Right lung (tissue), 5 donors: ENCODE results near the gene LRRC8B. TPM values are rescaled to one million over a fixed set of nuclear protein-coding genes. Genes with fewer than 3 reads are reported as not detected.
"Not testable (repeated sequence)": the region's sequence is repeated elsewhere in the genome, so short reads cannot be mapped to it uniquely, and the experiment has no call there.

ENCODE experiments used
- DNase-seq, 2 donors: peaks; one replicate each; pipeline ENCODE4 v3.0.0-alpha.2; 2013
- polyA plus RNA-seq, 5 donors: library from polyadenylated mRNA; unstranded; fragments of 120-200 nt; gene quantifications; one replicate each; pipeline versions ENCODE4 v1.2.1 to v1.2.3, GENCODE V29; 2013; ENCODE audit warnings: inconsistent platforms in 1 of 5, low replicate concordance in 1 of 5; ENCODE audit not compliant: insufficient read length in 5 of 5, insufficient read depth in 1 of 5

LRRC8B gene
- polyA plus RNA-seq, 5 donors: 6.5 to 11.6 (median 9.9) TPM

GRCh38 chr1:89607586-89608318 lies 83.1 kb downstream of the LRRC8B start:
- DNase-seq: no peak

- DNase-seq: no peak
Measured at GRCh38 chr1:89608319-89608983, 83.8 kb downstream of the LRRC8B start.

GRCh38 chr1:89608984-89609725 lies 84.5 kb downstream of the LRRC8B start:
- DNase-seq: no peak

- DNase-seq: no peak
Measured at GRCh38 chr1:89609781-89610456, 85.3 kb downstream of the LRRC8B start.

GRCh38 chr1:89610457-89611011 lies 85.9 kb downstream of the LRRC8B start:
- no peak for DNase-seq

- DNase-seq: no peak
Measured at GRCh38 chr1:89611721-89612120, 87.1 kb downstream of the LRRC8B start.

- DNase-seq: no peak
Measured at GRCh38 chr1:89613928-89614327, 89.3 kb downstream of the LRRC8B start.

- DNase-seq: no peak
Measured at GRCh38 chr1:89615676-89616598, 91.3 kb downstream of the LRRC8B start.

- DNase-seq: no peak
Measured at GRCh38 chr1:89616844-89617627, 92.4 kb downstream of the LRRC8B start.

GRCh38 chr1:89620664-89621063 lies 96.0 kb downstream of the LRRC8B start:
- DNase-seq: no peak

GRCh38 chr1:89622895-89623294 lies 98.3 kb downstream of the LRRC8B start:
- no peak for DNase-seq

GRCh38 chr1:89624314-89624713 lies 99.7 kb downstream of the LRRC8B start:
- no peak for DNase-seq

GRCh38 chr1:89624715-89625323 lies 100.2 kb downstream of the LRRC8B start:
- DNase-seq: no peak

- DNase-seq: no peak
Measured at GRCh38 chr1:89627596-89627962, 103.0 kb downstream of the LRRC8B start.

- no peak for DNase-seq
Measured at GRCh38 chr1:89629146-89629545, 104.5 kb downstream of the LRRC8B start.

GRCh38 chr1:89629600-89629999 lies 105.0 kb downstream of the LRRC8B start:
- not testable (repeated sequence) for DNase-seq

GRCh38 chr1:89630048-89630447 lies 105.4 kb downstream of the LRRC8B start:
- DNase-seq: no peak

- DNase-seq: peak; percentile 5 to 7
Measured at GRCh38 chr1:89631816-89632656, 107.4 kb downstream of the LRRC8B start.
